Activated naive CD4-positive, alpha-beta T cell treated with anti-CD3 and anti-CD28 coated beads, Interleukin-2, amount 10 ng/mL, durations not matched to agents 7 days and 5 days (primary cell): ENCODE results near the gene SH3PXD2A.

Source experiments
- CTCF ChIA-PET: fragments of 350-600 bp; sonication (Branson Sonifier 250); formaldehyde crosslinking; loops from one replicate; lab custom pipeline; 2021; ENCODE audit warnings: antibody characterized with exemption; lab: Charles Lee
- DNase-seq: peaks from one replicate; pipeline ENCODE4 v3.0.0-alpha.2; 2020
- H3K27ac Mint-ChIP-seq: one replicate; pipeline ENCODE4 v1.8.0; 2021; ENCODE audit warnings: mild to moderate bottlenecking, moderate library complexity, mixed read lengths
- H3K27me3 Mint-ChIP-seq: one replicate; pipeline ENCODE4 v1.8.0; 2021; ENCODE audit warnings: mild to moderate bottlenecking, mixed read lengths
- H3K36me3 Mint-ChIP-seq: one replicate; pipeline ENCODE4 v1.8.0; 2021; ENCODE audit warnings: mixed read lengths
- H3K4me1 Mint-ChIP-seq: one replicate; pipeline ENCODE4 v1.8.0; 2021; ENCODE audit warnings: mixed read lengths
- H3K4me3 Mint-ChIP-seq: one replicate; pipeline ENCODE4 v1.8.0; 2021; ENCODE audit warnings: mild to moderate bottlenecking, moderate library complexity, mixed read lengths
- H3K9me3 Mint-ChIP-seq: one replicate; pipeline ENCODE4 v1.8.0; 2021; ENCODE audit warnings: mixed read lengths

Gene SH3PXD2A

GRCh38 chr10:103802081-103802480 lies 53.3 kb downstream of the SH3PXD2A start:
- CTCF ChIA-PET, result interaction anchor here (1.3 to 1.7 kb wide), 2 partner anchors 26 to 29 kb away, joined by 3 to 4 read pairs; no protein-coding TSS in a partner anchor
- Mint-ChIP-seq H3K36me3 (no peaks in the 10 kb centered on the region), H3K4me1 (peaks cover 35% of the 10 kb centered on the region), H3K27ac (no peak overlapping the region), H3K27me3 (peaks cover 9% of the 10 kb centered on the region), H3K9me3 (no peaks in the 10 kb centered on the region), H3K4me3 (no peak overlapping the region)
- DNase-seq, result no peak

GRCh38 chr10:103800789-103801540 lies 54.4 kb downstream of the SH3PXD2A start:
- Mint-ChIP-seq H3K9me3 (no peaks in the 10 kb centered on the region), H3K27ac (peak overlapping the region; percentile 70), H3K36me3 (no peaks in the 10 kb centered on the region), H3K4me3 (no peak overlapping the region), H3K27me3 (peaks cover 9% of the 10 kb centered on the region), H3K4me1 (peaks cover 35% of the 10 kb centered on the region)
- CTCF ChIA-PET, result interaction anchor here (1.3 kb wide), 1 partner anchor 28 kb away, joined by 3 read pairs; no protein-coding TSS in a partner anchor
- DNase-seq, result peak; percentile 77

GRCh38 chr10:103800089-103800488 lies 55.3 kb downstream of the SH3PXD2A start:
- peaks cover 10% of the 10 kb centered on the region for H3K27me3 Mint-ChIP-seq
- no peaks in the 10 kb centered on the region for H3K36me3 Mint-ChIP-seq
- H3K4me3 Mint-ChIP-seq, result no peak overlapping the region
- CTCF ChIA-PET, result no interaction called here
- H3K9me3 Mint-ChIP-seq, result no peaks in the 10 kb centered on the region
- peak overlapping the region; percentile 70 for H3K27ac Mint-ChIP-seq
- no peak for DNase-seq
- peaks cover 35% of the 10 kb centered on the region for H3K4me1 Mint-ChIP-seq

- Mint-ChIP-seq H3K27ac (peak overlapping the region; percentile 70), H3K4me1 (peaks cover 34% of the 10 kb centered on the region), H3K4me3 (no peak overlapping the region), H3K9me3 (no peaks in the 10 kb centered on the region), H3K27me3 (peaks cover 16% of the 10 kb centered on the region), H3K36me3 (no peaks in the 10 kb centered on the region)
- CTCF ChIA-PET, result interaction anchor here (1.7 kb wide), 1 partner anchor 88 kb away, joined by 6 read pairs; no protein-coding TSS in a partner anchor
- no peak for DNase-seq
Measured at GRCh38 chr10:103799341-103799740, 56.0 kb downstream of the SH3PXD2A start.

GRCh38 chr10:103798511-103798910 lies 56.9 kb downstream of the SH3PXD2A start:
- Mint-ChIP-seq H3K27me3 (peaks cover 18% of the 10 kb centered on the region), H3K36me3 (no peaks in the 10 kb centered on the region), H3K9me3 (no peaks in the 10 kb centered on the region), H3K4me3 (no peak overlapping the region), H3K27ac (no peak overlapping the region), H3K4me1 (peaks cover 26% of the 10 kb centered on the region)
- DNase-seq, result no peak
- CTCF ChIA-PET, result interaction anchor here (1.7 kb wide), 1 partner anchor 87 kb away, joined by 6 read pairs; no protein-coding TSS in a partner anchor

- DNase-seq, result no peak
- Mint-ChIP-seq H3K36me3 (no peaks in the 10 kb centered on the region), H3K27ac (no peak overlapping the region), H3K27me3 (peaks cover 18% of the 10 kb centered on the region), H3K4me1 (peaks cover 24% of the 10 kb centered on the region), H3K9me3 (no peaks in the 10 kb centered on the region), H3K4me3 (no peak overlapping the region)
- CTCF ChIA-PET, result interaction anchor here (1.7 kb wide), 1 partner anchor 87 kb away, joined by 6 read pairs; no protein-coding TSS in a partner anchor
Measured at GRCh38 chr10:103797857-103798256, 57.5 kb downstream of the SH3PXD2A start.

- Mint-ChIP-seq H3K4me1 (peaks cover 17% of the 10 kb centered on the region), H3K9me3 (no peaks in the 10 kb centered on the region), H3K4me3 (no peak overlapping the region), H3K27ac (no peak overlapping the region), H3K36me3 (no peaks in the 10 kb centered on the region), H3K27me3 (peaks cover 24% of the 10 kb centered on the region)
- DNase-seq, result no peak
- CTCF ChIA-PET, result no interaction called here
Measured at GRCh38 chr10:103795634-103796270, 59.6 kb downstream of the SH3PXD2A start.

GRCh38 chr10:103794996-103795395 lies 60.4 kb downstream of the SH3PXD2A start:
- H3K4me1 Mint-ChIP-seq, result peaks cover 9% of the 10 kb centered on the region
- peak overlapping the region; percentile 16 for H3K27ac Mint-ChIP-seq
- CTCF ChIA-PET, result no interaction called here
- no peaks in the 10 kb centered on the region for H3K9me3 Mint-ChIP-seq
- H3K4me3 Mint-ChIP-seq, result no peak overlapping the region
- peaks cover 27% of the 10 kb centered on the region for H3K27me3 Mint-ChIP-seq
- H3K36me3 Mint-ChIP-seq, result no peaks in the 10 kb centered on the region
- no peak for DNase-seq

GRCh38 chr10:103793920-103794883 lies 61.2 kb downstream of the SH3PXD2A start:
- Mint-ChIP-seq H3K4me1 (peaks cover 9% of the 10 kb centered on the region), H3K27ac (no peak overlapping the region), H3K4me3 (no peak overlapping the region), H3K36me3 (no peaks in the 10 kb centered on the region), H3K27me3 (peaks cover 32% of the 10 kb centered on the region), H3K9me3 (no peaks in the 10 kb centered on the region)
- CTCF ChIA-PET, result interaction anchor here (1.3 kb wide), 1 partner anchor 53 kb away, joined by 3 read pairs; no protein-coding TSS in a partner anchor
- DNase-seq, result no peak

- no peaks in the 10 kb centered on the region for H3K9me3 Mint-ChIP-seq
- CTCF ChIA-PET, result interaction anchor here (1.3 kb wide), 1 partner anchor 54 kb away, joined by 3 read pairs; no protein-coding TSS in a partner anchor
- H3K4me1 Mint-ChIP-seq, result peaks cover 13% of the 10 kb centered on the region
Measured at GRCh38 chr10:103793429-103793828, 61.9 kb downstream of the SH3PXD2A start.

GRCh38 chr10:103792547-103792946 lies 62.8 kb downstream of the SH3PXD2A start:
- Mint-ChIP-seq H3K27ac (no peak overlapping the region), H3K4me3 (no peak overlapping the region), H3K4me1 (peaks cover 13% of the 10 kb centered on the region), H3K36me3 (no peaks in the 10 kb centered on the region), H3K9me3 (no peaks in the 10 kb centered on the region), H3K27me3 (peaks cover 41% of the 10 kb centered on the region)
- DNase-seq, result no peak
- CTCF ChIA-PET, result no interaction called here

More at GRCh38 chr10:103793429-103793828, 61.9 kb downstream of the SH3PXD2A start:
- Mint-ChIP-seq H3K4me3 (no peak overlapping the region), H3K36me3 (no peaks in the 10 kb centered on the region), H3K27ac (no peak overlapping the region), H3K27me3 (peaks cover 37% of the 10 kb centered on the region)
- DNase-seq, result no peak

GRCh38 chr10:103791858-103792257 lies 63.5 kb downstream of the SH3PXD2A start:
- no peaks in the 10 kb centered on the region for H3K36me3 Mint-ChIP-seq
- no peak for DNase-seq
- H3K4me3 Mint-ChIP-seq, result no peak overlapping the region
- no peak overlapping the region for H3K27ac Mint-ChIP-seq
- CTCF ChIA-PET, result no interaction called here
- H3K27me3 Mint-ChIP-seq, result peaks cover 44% of the 10 kb centered on the region
- H3K9me3 Mint-ChIP-seq, result no peaks in the 10 kb centered on the region
- H3K4me1 Mint-ChIP-seq, result peaks cover 13% of the 10 kb centered on the region

GRCh38 chr10:103791291-103791690 lies 64.1 kb downstream of the SH3PXD2A start:
- CTCF ChIA-PET, result interaction anchor here (0.5 to 1.8 kb wide), 4 partner anchors 10 to 495 kb away, joined by 3 to 8 read pairs (median 3); no protein-coding TSS in a partner anchor
- no peak overlapping the region for H3K4me3 Mint-ChIP-seq
- H3K4me1 Mint-ChIP-seq, result peaks cover 13% of the 10 kb centered on the region
- no peak for DNase-seq
- H3K36me3 Mint-ChIP-seq, result no peaks in the 10 kb centered on the region
- peaks cover 43% of the 10 kb centered on the region for H3K27me3 Mint-ChIP-seq
- H3K27ac Mint-ChIP-seq, result no peak overlapping the region
- H3K9me3 Mint-ChIP-seq, result no peaks in the 10 kb centered on the region
